WTC11 (cell line): Measurements from ENCODE around the gene GSG1L2. TPM values are rescaled to one million over a fixed set of nuclear protein-coding genes. Genes with fewer than 3 reads are reported as not detected.

ENCODE experiments used
- ATAC-seq: fragments of 200-7000 bp; cut with Tn5 transposase; 2 replicates; pipeline ENCODE4 v1.10.0; 2021; ENCODE audit warnings: mild to moderate bottlenecking, moderate library complexity
- CTCF ChIA-PET: fragments of 300-600 bp; sonication (Branson Sonifier 250); formaldehyde crosslinking; loops from one replicate; lab custom pipeline; 2021; ENCODE audit warnings: antibody characterized with exemption; lab: Charles Lee
- POLR2A ChIA-PET: fragments of 350-600 bp; sonication (Branson Sonifier 250); formaldehyde crosslinking; loops from one replicate; lab custom pipeline; 2021; ENCODE audit warnings: antibody characterized with exemption; lab: Charles Lee
- DNase-seq: peaks from one replicate; pipeline ENCODE4 v3.0.0; 2021; ENCODE audit warnings: low spot score
- H3K27ac Mint-ChIP-seq: 2 replicates; pipeline ENCODE4 v1.8.0; 2021; ENCODE audit warnings: mixed read lengths
- H3K27me3 Mint-ChIP-seq: 2 replicates; pipeline ENCODE4 v1.8.0; 2021; ENCODE audit warnings: low read depth, mild to moderate bottlenecking, moderate library complexity, mixed read lengths
- H3K36me3 Mint-ChIP-seq: 2 replicates; pipeline ENCODE4 v1.8.0; 2021; ENCODE audit warnings: mixed read lengths
- H3K4me1 Mint-ChIP-seq: 2 replicates; pipeline ENCODE4 v1.8.0; 2022; ENCODE audit warnings: mixed read lengths
- H3K4me3 Mint-ChIP-seq: 2 replicates; pipeline ENCODE4 v1.8.0; 2021; ENCODE audit warnings: mild to moderate bottlenecking, moderate library complexity, mixed read lengths
- H3K9me3 Mint-ChIP-seq: 2 replicates; pipeline ENCODE4 v1.8.0; 2021; ENCODE audit warnings: mixed read lengths
- ATF6 ChIP-seq: sonication (generic); formaldehyde crosslinking; IDR thresholded peaks from 2 replicates; pipeline ENCODE4 v1.8.1; 2023; ENCODE audit warnings: mild to moderate bottlenecking, missing genetic modification reagents
- ELF4 ChIP-seq: sonication (generic); formaldehyde crosslinking; IDR thresholded peaks from 2 replicates; pipeline ENCODE4 v1.8.1; 2022; ENCODE audit warnings: low read depth, mild to moderate bottlenecking, moderate library complexity, missing genetic modification reagents
- EMX1 ChIP-seq: fragments of 250-450 bp; sonication (Bioruptor Pico); IDR thresholded peaks from 2 replicates; pipeline ENCODE4 v1.8.0; 2021; ENCODE audit warnings: mild to moderate bottlenecking
- ESRRA ChIP-seq: sonication (generic); formaldehyde crosslinking; IDR thresholded peaks from 2 replicates; pipeline ENCODE4 v1.8.1; 2022; ENCODE audit warnings: mild to moderate bottlenecking, missing genetic modification reagents, borderline replicate concordance
- HMGA2 ChIP-seq: fragments of 250-450 bp; sonication (Bioruptor Pico); IDR thresholded peaks from 2 replicates; pipeline ENCODE4 v1.4.0; 2021; ENCODE audit warnings: mild to moderate bottlenecking, moderate library complexity
- NFYB ChIP-seq: sonication (generic); formaldehyde crosslinking; conservative IDR thresholded peaks from 2 replicates; pipeline ENCODE4 v1.8.0; 2022; ENCODE audit warnings: low read depth, missing genetic modification reagents
- OVOL2 ChIP-seq: fragments of 250-450 bp; sonication (Bioruptor Pico); IDR thresholded peaks from 2 replicates; pipeline ENCODE4 v1.9.0; 2021; ENCODE audit warnings: mild to moderate bottlenecking, borderline replicate concordance
- SMAD4 ChIP-seq: sonication (generic); formaldehyde crosslinking; IDR thresholded peaks from 2 replicates; pipeline ENCODE4 v1.8.0; 2022; ENCODE audit warnings: mild to moderate bottlenecking, missing genetic modification reagents
- SOX15 ChIP-seq: fragments of 250-450 bp; sonication (Bioruptor Pico); IDR thresholded peaks from 2 replicates; pipeline ENCODE4 v1.9.0; 2021; ENCODE audit warnings: mild to moderate bottlenecking
- SP1 ChIP-seq: sonication (generic); formaldehyde crosslinking; conservative IDR thresholded peaks from 2 replicates; pipeline ENCODE4 v1.8.1; 2022; ENCODE audit warnings: missing genetic modification reagents
- STAT6 ChIP-seq: sonication (generic); formaldehyde crosslinking; conservative IDR thresholded peaks from 2 replicates; pipeline ENCODE4 v1.8.1; 2023; ENCODE audit warnings: mild to moderate bottlenecking, low read depth, missing genetic modification reagents, moderate library complexity
- TEAD1 ChIP-seq: sonication (generic); formaldehyde crosslinking; IDR thresholded peaks from 2 replicates; pipeline ENCODE4 v1.8.0; 2022; ENCODE audit warnings: mild to moderate bottlenecking, missing genetic modification reagents
- TP53 ChIP-seq: sonication (generic); formaldehyde crosslinking; IDR thresholded peaks from 2 replicates; pipeline ENCODE4 v1.8.1; 2023; ENCODE audit warnings: mild to moderate bottlenecking, missing genetic modification reagents
- ZNF263 ChIP-seq: sonication (generic); formaldehyde crosslinking; IDR thresholded peaks from 2 replicates; pipeline ENCODE4 v1.8.1; 2022; ENCODE audit warnings: low read depth, mild to moderate bottlenecking, moderate library complexity, missing genetic modification reagents
- ZNF281 ChIP-seq: sonication (generic); formaldehyde crosslinking; IDR thresholded peaks from 2 replicates; pipeline ENCODE4 v1.8.0; 2023; ENCODE audit warnings: mild to moderate bottlenecking, missing genetic modification reagents
- ZNF317 ChIP-seq: sonication (generic); formaldehyde crosslinking; IDR thresholded peaks from 2 replicates; pipeline ENCODE4 v1.8.1; 2023; ENCODE audit warnings: low read depth, mild to moderate bottlenecking, moderate library complexity, missing genetic modification reagents, borderline replicate concordance
- ZNF416 ChIP-seq: fragments of 250-450 bp; sonication (Bioruptor Pico); IDR thresholded peaks from 2 replicates; pipeline ENCODE4 v1.9.0; 2021; ENCODE audit warnings: mild to moderate bottlenecking, inconsistent platforms
- ZNF512 ChIP-seq: sonication (generic); formaldehyde crosslinking; IDR thresholded peaks from 2 replicates; pipeline ENCODE4 v1.8.1; 2022; ENCODE audit warnings: missing genetic modification reagents, borderline replicate concordance
- ZNF532 ChIP-seq: fragments of 250-450 bp; sonication (Bioruptor Pico); IDR thresholded peaks from 2 replicates; pipeline ENCODE4 v1.9.0; 2021; ENCODE audit warnings: mild to moderate bottlenecking, borderline replicate concordance
- total RNA-seq: library from RNA; stranded (reverse); gene quantifications from 3 replicates; pipeline ENCODE4 v1.2.3, GENCODE V29; 2021

GSG1L2 gene
- total RNA-seq, 1 experiment from 2014 or later = not detected

GRCh38 chr17:9837551-9838471 lies 15.9 kb upstream of the GSG1L2 start (continued):
- TF ChIP-seq ZNF512 (CRISPR knock-in tag) = no peak
- no peak for TF ChIP-seq SP1
- no peak for TF ChIP-seq ELF4 (CRISPR knock-in tag)
- no peak for TF ChIP-seq STAT6 (CRISPR knock-in tag)
- TF ChIP-seq HMGA2 = no peak
- TF ChIP-seq OVOL2 (CRISPR knock-in tag) = no peak
- TF ChIP-seq TEAD1 = no peak
- no peak for TF ChIP-seq ESRRA (CRISPR knock-in tag)

- CTCF ChIA-PET = no interaction called here
- no peak for DNase-seq
These were observed 12.0 kb upstream of the GSG1L2 start for GRCh38 chr17:9833922-9834321.

GRCh38 chr17:9830711-9831110 lies 8.8 kb upstream of the GSG1L2 start:
- Mint-ChIP-seq H3K4me1 (peaks cover 3% of the 10 kb centered on the region), H3K9me3 (peaks cover 8% of the 10 kb centered on the region), H3K27me3 (no peaks in the 10 kb centered on the region; the same call in 1 of the 2 replicates), H3K36me3 (no peaks in the 10 kb centered on the region), H3K4me3 (no peak overlapping the region), H3K27ac (no peak overlapping the region)
- DNase-seq = no peak
- ChIA-PET POLR2A (no interaction called here), CTCF (interaction anchor here (0.5 to 1.2 kb wide), 4 partner anchors 9 to 493 kb away, joined by 3 to 4 read pairs (median 3); no protein-coding TSS in a partner anchor)
- ATAC-seq = no peak
- TF ChIP-seq ELF4 (CRISPR knock-in tag) (no peak), TEAD1 (no peak), ZNF281 (CRISPR knock-in tag) (no peak), EMX1 (no peak), SOX15 (CRISPR knock-in tag) (no peak), SMAD4 (CRISPR knock-in tag) (no peak), NFYB (CRISPR knock-in tag) (no peak), ATF6 (CRISPR knock-in tag) (no peak), TP53 (CRISPR knock-in tag) (no peak), ZNF263 (no peak), ZNF532 (CRISPR knock-in tag) (no peak), ZNF317 (CRISPR knock-in tag) (no peak), ZNF416 (CRISPR knock-in tag) (no peak)

More at GRCh38 chr17:9833922-9834321, 12.0 kb upstream of the GSG1L2 start:
- Mint-ChIP-seq H3K27me3 (peaks cover 13% of the 10 kb centered on the region), H3K4me3 (no peak overlapping the region), H3K27ac (no peak overlapping the region), H3K36me3 (no peaks in the 10 kb centered on the region), H3K4me1 (peaks cover 14% of the 10 kb centered on the region), H3K9me3 (peaks cover 13% of the 10 kb centered on the region)
- no peak for ATAC-seq
- TF ChIP-seq SP1 = no peak
- POLR2A ChIA-PET = no interaction called here
